GM21528 (cell line): ENCODE data around the gene NID1.
"Not testable (repeated sequence)": the region's sequence is repeated elsewhere in the genome, so short reads cannot be mapped to it uniquely, and the experiment has no call there.

Experiments
- ATAC-seq: cut with Tn5 transposase; IDR thresholded peaks from one replicate; pipeline ENCODE4 v1.9.1; 2021; ENCODE audit warnings: mild to moderate bottlenecking, moderate library complexity; ENCODE audit not compliant: unreplicated experiment, low FRiP score

The NID1 gene

DNA sequence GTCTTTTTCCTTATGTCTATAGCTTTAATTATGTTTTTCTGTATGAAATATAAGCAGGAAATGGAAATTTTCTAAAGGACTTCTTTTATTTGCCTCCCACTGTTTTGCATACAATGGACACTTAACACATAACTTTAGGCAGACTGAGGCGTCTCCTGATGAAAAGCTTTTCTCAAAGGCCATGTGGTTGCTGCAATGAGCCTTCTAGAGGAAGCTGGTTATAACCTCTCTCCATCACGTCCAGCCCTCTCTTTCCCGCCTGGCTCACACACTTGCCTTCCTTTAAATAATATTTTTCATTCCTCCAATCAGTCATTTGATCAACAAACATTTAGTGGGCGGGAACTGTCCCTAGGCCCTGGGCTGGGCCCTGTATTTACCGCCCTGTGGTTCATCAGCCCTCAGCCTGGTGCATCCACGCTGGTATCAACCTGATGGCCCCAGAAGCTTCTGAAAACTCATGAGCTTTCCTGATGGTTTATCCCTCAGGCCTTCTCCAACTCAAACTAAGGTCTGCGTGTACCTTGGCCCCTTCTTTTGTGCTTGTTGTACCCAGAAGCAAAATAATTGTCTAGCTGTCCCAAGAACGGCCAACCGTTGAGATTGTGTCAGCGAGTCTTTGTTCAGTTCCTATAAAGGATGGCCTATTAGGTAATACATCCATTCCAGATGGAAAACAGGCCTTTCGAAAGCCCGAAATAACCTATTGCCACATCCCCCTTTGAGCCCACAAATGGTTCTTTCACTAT lies 122.8 kb downstream of the NID1 start:
- no peak for ATAC-seq

DNA sequence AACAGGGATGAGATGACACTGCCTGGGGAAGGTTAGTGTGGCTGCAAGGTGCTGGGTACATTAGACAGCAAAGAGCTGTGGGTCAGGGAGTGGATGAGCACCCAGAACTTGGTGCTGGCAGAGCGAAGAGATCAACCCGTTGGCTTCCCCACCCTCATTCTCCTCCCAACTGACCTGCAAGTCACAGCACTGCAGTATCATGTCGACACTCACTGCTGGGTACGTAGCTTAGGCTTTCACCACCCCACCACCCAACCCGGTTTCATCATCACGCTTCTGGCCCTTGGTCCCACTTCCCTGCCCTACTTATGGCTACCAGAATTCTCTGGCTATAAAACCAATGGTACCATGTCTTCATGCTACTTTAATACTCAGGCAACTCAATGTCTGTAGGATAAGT lies 124.6 kb downstream of the NID1 start:
- no peak for ATAC-seq

DNA sequence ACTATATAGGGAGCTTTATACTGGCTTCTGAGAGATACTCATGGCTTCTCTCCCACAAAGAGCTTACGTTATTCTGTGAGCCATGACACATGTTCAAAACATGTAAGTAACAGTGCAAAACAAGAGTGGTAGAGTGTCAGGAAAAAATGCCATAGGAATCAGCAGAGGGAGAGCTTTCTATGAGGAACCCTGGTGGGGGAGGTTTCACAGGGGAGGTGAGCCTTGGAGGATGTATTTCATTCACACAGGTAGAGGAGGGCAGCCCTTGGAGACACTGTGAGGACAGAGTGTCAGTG lies 125.5 kb downstream of the NID1 start:
- ATAC-seq: no peak

DNA sequence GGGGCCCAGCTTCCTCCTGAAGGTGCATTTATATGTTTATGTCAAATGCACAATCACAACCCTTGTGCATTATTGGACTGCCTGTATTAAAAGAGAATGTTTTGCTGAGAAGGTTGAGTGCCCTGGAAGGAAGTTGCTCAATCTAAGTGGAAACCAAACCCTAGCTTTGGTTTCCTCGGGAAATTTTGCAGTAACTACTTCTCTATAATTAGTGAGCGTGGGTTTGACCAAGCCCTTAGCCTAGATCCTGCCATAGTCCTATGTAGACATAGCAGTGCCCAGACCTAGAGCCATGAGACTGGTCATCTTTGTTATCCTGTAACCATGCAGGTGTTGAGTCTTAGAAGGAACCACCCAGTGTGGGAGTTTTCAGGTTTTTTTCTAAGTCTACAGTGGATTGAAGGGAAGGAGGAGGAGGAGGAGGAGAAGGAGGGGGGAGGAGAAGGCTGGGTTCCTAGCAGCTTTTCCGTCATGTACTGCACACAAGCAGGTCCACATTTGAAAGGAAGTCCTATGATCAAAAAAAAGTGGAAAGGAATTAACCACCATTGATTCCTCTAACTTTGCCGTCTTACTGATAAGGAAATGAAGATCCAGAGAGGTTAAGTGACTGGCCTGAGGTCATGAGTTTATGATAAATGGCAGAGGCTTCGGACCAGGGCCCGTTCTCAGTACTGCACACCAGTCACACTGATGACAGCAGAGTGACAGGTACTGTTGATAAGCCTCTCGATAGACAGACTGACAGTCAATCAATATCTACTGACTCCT lies 126.0 kb downstream of the NID1 start:
- ATAC-seq: no peak

DNA sequence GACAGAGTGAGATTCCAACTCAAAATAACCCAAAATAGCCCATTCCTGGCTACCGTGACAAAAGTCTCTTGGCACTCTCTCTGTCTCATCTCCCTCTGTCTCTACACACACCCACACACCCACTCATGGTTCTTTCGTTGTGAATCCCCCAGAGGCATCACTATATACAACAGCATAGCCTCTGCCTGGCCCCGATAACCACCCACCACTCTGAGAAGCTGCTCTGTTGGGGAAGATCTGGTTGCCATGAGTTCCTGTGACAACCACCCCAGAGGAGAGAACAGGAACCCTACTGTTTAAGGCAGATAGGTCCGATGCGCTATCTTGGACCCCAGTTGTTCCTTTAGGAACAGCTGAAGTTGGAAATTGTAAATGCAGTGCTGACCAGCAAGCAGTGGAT lies 127.8 kb downstream of the NID1 start:
- no peak for ATAC-seq

DNA sequence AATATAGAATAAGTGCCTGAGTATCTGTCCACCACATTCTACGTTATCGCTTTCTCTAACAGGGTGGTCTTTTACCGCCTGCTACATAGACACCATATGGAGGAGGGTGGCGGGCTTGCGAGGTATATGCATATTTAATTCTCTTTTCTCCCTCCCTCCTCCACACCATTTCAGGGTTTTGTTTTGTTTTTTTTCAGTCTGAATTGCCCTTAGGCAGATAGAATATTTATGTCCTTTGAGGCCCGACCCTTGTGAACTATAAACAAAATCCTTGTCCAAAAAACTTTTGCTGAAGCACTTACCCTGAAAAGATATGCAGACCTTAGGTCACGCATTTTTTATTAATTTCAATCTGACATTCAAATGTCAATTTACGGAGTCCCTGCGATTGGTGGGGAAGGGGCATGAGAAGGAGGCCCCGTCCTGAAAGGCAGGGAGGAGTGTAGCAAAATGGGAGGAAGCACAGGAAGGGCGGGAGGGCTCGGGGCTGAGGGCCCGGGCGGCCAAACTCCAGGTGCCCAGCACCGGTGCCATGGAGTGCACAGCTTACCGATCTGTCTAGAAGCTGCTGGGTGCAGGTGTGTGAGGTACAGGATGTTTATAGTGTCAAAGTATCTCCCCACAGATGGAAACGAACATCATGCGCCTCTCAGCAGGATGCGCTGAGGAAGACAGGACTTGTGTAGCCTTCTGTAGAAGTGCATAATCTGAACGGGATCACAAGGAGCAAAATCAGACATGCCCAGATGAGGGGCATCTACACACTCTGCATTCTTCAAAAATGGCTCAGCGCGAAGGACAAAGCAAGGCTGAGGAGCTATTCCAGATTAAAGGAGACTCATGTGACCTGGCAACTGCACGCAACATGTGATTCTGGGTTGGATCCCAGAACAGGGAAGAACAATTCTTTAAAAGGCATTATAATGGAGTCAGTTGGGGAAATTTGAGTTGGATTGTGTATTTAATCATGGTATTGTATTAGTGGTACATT lies 129.4 kb downstream of the NID1 start:
- ATAC-seq: no peak

DNA sequence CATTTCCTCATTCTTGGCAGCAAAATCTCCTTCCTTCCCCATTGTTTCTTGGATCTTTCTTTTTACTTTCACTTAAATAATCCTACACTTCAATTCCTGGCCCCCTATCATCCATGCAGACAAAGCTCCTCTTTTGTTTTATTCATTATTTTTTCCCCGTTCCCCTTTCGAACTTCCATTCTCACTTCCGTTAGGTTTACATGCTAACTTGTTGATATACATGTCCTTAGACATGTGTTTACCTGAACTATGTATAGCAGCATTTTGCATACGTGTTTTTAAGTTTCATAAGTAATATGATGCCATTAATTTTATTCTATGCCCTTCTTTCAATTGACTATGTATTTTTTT lies 131.1 kb downstream of the NID1 start:
- no peak for ATAC-seq

DNA sequence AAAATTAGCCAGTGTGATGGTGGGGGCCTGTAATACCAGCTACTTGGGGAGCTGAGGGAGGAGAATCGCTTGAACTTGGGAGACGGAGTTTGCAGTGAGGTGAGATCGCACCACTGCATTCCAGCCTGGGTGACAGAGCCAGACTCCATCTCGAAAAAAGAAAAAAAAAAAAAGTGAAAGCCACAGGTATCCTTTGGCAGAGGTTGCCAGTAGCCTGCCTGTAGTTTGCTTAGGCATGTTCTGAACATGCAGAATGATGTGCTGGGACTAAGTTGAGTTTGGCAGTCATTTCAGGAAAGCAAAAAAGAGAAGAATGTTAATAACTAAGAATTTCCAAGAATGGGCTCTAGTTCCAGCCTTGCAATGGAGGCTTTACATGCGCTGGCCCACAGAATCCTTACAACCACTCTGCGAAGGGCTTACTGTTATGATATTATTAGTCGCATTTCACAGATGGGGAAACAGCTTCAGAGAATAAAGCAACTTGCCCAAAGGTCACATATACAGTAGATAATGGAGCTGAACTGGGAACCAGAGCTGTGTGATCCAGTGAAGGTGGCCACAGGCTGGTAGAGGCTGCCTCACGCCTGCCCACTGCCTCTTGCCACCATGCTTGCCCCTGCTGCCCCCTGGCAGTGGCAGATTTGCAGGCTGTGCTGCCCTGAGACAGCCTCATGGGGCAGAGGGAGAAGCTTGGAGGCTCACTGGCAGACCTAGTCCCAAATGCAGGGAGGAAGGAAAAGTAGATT lies 131.7 kb downstream of the NID1 start:
- no peak for ATAC-seq

DNA sequence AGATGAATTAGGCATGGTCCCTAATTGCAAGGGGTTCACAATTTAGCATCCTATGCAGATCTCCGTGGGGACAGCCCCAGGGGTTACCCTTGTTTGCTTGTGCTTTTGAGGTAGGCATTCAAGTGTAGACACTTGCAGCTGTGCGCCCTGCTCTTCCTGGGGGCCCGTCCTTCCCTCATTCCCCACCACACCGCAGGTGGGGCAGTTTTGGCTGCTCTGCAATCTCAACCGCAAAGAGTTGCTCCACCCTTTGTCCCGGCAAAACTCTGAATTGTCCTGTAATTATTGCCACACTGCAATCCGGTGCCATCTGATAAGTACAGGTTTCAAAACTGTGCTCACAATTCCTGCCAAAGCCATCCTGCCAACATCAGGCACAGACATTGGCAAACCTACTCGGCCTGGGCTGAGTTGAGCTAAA lies 132.8 kb downstream of the NID1 start:
- no peak for ATAC-seq

DNA sequence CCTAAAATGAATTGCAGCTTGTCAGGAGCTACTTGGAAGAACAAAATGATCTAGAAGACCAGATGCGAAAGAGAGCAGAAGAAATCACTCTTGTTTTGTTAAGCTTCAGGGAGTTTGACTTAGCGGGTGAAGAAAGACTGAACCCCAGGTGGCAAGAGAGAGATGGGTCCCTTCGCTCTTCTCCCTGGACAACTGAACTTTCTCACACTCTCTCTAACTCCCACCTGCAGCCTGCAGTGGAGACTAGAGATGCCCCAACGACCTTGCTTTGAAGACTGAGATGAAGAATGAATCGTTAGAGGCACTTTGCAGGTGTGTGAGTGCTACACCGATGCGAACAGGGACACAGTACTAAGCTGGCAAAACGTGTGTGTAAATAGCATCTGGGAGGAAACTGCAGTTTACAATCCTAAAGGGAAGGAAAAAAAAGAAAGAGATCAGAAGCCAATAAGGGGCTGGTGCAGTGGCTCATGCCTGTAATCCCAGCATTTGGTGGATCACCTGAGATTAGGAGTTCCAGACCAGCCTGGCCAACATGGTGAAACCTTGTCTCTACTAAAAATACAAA lies 133.6 kb downstream of the NID1 start:
- ATAC-seq: no peak

DNA sequence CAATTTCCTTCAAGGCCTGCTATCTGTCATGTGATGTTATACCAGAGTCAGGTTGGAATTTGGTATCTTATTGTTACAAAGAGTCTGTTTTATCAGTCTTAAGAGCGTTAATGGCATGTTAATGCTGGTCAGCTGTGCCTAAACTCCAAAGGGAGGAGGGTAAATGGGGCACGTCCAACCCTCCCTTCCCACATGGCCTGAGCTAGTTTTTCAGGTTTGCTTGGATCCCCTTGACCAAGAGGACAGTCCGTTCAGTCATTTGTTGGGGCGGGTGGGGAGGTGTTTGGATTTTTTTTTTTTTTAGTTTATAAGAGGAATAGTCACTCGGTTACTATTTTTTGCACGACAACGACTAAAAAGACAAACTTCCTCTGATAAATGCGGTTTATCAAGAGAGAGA lies 134.3 kb downstream of the NID1 start:
- ATAC-seq: no peak

DNA sequence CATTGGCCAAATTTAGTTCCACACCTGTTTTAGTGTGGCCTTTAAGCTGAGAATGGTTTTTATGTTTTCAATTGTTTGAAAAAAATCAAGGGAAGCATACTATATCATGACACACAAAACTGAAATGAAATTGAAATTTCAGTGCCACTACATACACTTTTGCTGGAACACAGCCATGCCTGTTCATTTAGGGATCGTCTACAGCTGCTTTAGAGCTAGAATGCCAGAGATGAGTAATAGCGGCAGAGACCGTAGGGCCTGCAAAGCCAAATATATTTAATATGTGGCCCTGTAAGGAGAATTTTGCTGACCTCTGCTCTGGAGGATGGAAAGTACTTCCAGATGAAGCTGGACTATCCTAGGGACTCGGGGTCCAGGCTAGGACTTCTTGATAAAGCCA lies 135.7 kb downstream of the NID1 start:
- ATAC-seq: no peak

DNA sequence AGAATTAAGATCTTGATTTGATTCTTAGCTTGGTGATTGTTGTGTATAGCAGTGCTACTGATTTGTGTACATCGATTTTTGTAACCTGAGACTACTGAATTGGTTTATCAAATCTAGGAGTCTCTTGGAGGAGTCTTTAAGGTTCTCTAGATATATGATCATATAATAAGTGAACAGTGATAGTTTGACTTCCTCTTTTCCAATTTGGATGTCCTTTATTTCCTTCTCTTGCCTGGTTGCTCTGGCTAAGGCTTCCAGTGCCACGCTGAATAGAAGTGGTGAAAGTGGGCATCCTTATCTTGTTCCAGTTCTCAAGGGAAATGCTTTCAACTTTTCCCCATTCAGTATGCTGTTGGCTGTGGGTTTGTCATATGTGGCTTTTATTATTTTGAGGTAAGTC lies 136.7 kb downstream of the NID1 start:
- no peak for ATAC-seq

DNA sequence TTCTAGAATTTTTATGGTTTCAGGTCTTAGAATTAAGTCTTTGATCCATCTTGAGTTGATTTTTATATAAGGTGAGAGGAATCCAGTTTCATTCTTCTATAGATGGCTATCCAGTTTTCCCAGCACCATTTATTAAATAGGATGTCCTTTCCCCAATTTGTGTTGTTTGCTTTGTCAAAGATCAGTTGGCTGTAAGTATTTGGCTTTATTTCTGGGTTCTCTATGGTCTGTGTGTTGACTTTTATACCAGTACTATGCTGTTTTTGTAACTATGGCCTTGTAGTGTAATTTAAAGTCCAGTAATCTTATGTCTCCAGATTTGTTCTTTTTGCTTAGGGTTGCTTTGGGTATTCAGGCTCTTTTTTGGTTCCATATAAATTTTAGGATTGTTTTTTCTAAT lies 137.3 kb downstream of the NID1 start:
- ATAC-seq: not testable (repeated sequence)
